GM18511 (cell line): Measurements from ENCODE around the gene RBM15B.
A peak's percentile ranks its signal among the peaks of the same experiment; 100 is the strongest.
"Not testable (repeated sequence)": the region's sequence is repeated elsewhere in the genome, so short reads cannot be mapped to it uniquely, and the experiment has no call there.

ENCODE experiments used
- ATAC-seq: cut with Tn5 transposase; IDR thresholded peaks from one replicate; pipeline ENCODE4 v1.9.1; 2021; ENCODE audit warnings: mild to moderate bottlenecking, moderate library complexity; ENCODE audit not compliant: unreplicated experiment

The RBM15B gene, protein sequence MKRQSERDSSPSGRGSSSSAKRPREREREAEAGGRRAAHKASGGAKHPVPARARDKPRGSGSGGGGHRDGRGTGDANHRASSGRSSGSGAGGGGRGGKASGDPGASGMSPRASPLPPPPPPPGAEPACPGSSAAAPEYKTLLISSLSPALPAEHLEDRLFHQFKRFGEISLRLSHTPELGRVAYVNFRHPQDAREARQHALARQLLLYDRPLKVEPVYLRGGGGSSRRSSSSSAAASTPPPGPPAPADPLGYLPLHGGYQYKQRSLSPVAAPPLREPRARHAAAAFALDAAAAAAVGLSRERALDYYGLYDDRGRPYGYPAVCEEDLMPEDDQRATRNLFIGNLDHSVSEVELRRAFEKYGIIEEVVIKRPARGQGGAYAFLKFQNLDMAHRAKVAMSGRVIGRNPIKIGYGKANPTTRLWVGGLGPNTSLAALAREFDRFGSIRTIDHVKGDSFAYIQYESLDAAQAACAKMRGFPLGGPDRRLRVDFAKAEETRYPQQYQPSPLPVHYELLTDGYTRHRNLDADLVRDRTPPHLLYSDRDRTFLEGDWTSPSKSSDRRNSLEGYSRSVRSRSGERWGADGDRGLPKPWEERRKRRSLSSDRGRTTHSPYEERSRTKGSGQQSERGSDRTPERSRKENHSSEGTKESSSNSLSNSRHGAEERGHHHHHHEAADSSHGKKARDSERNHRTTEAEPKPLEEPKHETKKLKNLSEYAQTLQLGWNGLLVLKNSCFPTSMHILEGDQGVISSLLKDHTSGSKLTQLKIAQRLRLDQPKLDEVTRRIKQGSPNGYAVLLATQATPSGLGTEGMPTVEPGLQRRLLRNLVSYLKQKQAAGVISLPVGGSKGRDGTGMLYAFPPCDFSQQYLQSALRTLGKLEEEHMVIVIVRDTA

DNA sequence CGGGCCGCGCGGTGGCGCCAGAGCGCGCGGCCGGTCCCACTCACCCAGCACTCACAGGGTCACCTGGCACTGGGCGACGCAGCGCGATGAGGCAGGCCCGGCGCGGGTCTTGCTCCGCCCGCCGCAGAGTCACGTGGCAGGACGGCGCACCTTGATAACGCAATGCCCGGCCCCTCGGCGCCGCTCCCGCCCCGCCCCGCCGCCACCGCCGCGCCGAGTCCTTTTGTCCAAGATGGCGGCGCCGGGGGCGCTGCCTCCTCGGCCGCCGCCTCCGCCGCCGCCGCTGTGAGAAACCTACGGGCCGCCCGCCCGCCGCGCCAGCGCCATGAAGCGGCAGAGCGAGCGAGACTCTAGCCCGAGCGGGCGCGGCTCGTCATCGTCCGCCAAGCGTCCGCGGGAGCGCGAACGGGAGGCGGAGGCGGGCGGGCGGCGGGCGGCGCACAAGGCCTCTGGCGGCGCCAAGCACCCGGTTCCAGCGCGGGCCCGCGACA is at the start of gene RBM15B:
RBM15B (plus strand) TSS at position 211 of the 491 bp plus-strand sequence; CDS start at position 326, 115 bp downstream.
- ATAC-seq, result peak; percentile 95

DNA sequence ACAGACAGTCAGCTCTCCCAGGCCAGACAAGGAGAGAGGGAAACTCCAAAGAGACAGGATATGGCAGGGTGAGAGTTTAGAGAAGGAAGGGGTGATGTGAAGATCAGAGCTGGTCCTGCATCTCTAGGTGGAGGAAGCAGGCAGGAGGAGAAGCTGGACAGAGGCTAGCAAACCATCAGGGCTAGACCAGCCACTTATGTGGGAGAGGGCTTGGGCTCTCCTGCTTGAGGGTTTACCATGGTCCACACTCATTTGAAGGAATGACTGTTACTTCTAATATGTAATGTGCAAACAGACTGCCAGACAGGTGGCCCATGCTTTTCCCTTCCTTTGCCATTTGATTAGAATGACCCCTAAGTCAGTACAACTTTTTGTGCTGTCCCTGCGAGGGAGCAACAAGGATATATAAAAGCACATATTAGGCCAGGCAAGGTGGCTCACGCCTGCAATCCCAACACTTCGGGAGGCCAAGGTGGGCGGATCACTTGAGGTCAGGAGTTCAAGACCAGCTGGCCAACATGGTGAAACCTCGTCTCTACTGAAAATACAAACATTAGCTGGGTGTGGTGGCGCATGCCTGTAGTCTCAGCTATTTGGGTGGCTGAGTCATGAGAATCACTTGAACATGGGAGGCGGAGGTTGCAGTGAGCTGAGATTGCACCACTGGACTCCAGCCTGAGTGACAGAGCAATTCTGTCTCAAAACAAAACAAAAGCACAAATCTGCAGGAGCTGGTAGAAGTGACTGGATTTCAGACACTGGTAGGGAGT is 47.0 kb upstream of the RBM15B start:
- ATAC-seq, result no peak

DNA sequence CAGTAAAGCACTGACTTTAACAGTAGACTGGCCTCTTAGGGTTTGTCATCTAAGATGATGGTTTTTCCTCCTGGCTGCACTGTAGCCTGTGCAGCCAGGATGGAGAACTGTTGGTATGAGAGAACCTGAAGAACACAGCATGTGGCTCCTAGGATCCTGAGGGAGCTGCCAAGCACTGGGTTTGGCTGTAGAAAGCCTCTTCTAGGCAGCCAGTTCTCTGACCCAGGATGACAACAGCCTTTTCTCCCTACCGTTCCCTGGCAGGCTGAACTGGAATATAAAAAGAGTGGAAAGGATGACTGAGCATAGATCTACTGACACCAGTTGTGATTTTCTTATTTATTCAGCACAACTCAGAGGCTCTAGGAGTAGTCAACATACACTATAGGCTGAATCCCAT is 40.3 kb upstream of the RBM15B start:
- no peak for ATAC-seq

DNA sequence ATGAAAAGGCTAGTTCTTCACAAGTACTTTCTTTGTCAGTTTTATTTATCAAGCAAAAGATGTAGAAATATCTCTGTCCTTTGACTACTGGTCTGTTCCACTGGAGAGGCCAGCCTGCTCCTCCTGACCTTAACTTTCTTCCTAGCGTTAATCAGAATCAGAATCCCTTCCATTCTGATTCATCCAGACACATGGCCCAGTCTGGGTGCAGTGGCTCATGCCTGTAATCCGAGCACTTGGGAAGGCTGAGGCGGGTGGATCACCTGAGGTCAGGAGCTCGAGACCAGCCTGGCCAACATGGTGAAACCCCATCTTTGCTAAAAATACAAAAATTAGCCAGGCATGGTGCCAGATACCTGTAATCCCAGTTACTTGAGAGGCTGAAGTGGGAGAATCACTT is 38.0 kb upstream of the RBM15B start:
- ATAC-seq, result no peak

DNA sequence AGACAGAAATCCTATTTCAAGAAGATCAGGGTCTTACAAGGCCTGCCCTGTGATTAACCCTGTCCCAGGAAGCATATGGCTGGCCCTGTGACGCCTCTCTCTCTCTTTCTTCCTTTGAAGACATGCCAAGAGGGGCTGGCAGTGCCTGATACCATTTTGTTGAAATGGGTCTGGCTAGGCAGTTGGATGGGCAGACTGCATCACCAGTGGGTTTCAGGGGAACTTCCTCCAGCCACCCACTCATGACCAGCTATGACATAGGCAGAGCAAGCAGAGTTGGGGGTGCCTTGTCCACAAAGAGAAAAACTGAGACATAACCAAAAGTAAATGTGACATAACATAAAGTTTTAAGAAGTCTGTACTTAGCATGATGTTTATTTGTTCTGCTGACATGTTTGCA is 37.4 kb upstream of the RBM15B start:
- ATAC-seq, result no peak

DNA sequence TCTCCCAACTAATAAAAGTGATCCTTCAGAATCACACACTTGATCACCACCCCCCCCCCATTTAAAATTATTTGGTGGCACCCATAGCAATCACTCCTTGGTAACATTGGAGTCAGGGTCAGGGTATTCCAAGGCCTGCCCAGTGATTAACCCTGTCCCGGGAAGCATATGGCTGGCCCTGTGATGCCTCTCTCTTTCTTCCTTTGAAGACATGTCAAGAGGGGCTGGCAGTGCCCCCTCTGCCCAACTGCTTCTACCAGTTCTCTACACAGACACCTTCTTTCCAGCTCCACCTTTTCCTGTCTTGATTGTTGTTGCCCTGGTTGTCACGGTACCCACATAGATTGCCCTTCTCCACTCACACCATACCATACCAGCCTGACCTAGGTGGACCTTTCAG is 36.9 kb upstream of the RBM15B start:
- ATAC-seq, result no peak

DNA sequence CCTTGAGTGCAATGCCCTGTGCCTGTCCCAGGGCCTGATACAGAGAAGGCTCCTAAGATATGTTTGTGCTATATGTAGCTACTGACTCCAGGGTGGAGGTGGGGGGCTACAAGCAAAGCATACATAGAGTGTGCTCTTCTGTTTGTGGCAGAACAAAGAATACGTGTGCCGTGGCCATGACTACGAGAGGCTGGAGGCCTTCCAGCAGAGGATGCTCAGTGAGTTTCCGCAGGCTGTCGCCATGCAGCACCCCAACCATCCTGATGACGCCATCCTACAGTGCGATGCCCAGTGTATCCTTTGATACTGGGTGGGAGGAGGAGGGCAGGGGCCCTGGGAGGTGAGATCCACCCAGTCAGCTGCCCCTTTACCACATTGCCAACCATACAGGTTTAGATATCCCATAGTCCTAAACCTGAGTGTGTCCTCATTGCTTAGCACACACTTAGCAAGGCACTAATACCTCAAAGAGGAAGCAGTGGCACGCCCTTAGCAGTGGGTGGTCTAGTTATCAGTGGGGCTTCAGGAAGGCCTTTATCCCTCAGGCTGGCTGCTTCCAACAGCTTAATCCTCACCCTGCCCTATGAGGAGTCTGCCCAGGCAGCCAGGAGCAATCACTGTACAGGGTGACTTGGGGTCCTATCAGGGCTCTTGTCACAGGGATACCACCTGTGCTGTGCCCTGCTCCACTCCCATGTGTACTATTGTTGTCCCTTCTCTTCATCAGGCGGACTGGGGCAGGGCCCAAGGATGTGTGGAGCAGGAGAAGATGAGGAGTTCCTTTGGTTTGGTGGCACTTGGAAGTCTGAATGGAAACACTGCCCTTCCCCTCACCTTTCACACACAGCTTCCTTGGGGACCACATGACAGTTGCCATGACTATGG is 36.1 kb upstream of the RBM15B start:
- no peak for ATAC-seq

DNA sequence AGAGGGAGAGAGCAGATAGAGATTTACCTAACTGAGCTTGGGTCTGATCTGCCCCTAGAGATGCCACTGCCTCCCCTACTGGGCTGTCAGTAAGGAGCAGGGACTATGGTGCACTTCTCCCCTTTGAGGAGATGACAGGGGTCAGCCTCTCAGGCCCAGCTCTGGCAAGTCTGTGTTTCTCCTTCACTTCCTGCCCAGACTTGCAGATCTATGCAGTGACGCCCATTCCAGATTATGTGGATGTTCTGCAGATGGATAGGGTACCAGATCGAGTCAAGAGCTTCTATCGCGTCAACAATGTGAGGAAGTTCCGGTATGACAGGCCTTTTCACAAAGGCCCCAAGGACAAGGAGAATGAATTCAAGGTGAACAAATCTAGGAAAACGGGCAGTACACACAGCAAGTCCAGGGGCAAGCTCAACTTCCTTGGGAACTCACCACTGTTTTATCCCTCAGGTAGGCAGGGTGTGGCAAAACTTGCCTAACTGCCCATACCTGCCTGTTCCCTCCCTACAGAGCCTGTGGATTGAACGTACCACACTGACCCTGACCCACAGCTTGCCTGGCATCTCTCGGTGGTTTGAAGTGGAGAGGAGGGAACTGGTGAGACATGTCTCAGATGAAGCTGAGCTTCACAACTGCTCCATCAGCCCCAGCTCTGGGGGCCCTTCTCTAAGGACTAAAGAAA is 35.0 kb upstream of the RBM15B start:
- no peak for ATAC-seq

DNA sequence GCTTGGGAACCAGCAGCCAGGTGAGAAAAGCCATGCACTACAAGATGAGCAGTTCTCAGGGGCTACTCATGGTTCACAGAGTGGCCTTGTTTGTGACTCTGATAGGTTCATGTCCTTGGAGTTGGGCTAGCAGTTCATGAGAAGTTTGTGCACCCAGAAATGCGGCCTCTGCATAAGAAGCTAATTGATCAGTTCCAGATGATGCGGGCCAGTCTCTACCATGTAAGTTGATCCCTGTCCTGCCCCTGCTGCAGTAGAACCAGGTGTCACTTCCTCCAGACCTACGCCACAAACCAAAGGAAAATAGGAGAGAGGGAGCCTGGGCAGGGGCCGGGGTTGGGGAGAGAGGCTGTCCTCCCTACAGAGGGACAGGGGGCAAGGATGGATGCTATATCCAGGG is 33.2 kb upstream of the RBM15B start:
- ATAC-seq, result no peak

DNA sequence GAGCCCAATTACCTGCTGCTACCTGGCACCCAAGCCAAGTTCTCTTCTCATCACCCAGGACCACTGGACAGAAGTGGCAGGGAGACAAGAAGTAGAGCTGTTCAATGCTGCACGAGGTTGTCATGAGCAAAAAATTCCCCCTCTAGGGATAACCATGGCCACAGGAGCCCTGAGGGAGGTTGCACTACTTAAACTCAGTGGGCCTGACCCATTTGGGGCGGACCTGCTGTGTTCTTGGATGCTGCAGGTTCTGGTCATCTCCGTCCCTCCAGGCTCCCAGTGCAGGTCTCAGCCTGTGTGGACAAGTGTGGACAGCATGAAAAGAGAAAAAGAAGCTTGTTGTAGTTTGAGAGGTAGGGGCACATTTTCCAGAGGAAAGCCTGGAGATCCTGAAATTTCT is 32.1 kb upstream of the RBM15B start:
- ATAC-seq, result no peak

DNA sequence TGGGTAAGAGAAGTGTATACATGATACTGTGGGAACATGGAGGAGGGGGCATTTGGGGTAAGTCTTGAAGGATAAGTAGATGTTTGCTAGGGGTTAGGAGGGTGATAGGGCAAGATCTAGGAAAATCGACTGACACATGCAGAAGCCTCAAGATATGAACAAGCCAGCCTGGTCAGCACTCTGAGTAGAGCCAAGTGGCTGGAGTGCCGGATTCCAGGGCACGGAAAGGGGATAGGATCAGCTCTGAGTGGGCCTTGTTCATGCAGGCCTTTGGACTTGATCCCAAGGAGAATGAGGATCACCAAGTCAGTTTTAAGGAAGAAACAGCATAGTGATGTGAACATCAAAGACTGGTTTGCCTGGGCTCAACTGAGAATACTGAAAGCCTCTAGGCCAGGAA is 30.3 kb upstream of the RBM15B start:
- ATAC-seq, result no peak

DNA sequence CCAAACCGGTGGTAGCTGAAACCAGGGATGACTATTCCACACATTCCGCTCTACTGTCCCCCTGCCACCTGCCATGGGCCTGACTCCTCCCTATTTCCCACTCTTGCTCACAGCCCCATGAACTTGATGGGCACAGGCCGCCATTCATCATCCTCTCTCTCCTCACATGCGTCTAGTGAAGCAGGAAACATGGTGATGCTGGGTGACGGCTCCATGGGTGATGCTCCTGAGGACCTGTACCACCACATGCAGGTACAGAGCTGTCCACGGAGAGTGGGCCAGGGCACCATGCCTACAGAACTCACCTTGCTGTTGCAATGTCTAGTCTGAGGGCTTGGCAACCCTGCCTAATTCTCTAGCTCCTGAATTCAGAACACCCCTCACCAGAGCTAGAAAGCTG is 29.3 kb upstream of the RBM15B start:
- ATAC-seq, result no peak

DNA sequence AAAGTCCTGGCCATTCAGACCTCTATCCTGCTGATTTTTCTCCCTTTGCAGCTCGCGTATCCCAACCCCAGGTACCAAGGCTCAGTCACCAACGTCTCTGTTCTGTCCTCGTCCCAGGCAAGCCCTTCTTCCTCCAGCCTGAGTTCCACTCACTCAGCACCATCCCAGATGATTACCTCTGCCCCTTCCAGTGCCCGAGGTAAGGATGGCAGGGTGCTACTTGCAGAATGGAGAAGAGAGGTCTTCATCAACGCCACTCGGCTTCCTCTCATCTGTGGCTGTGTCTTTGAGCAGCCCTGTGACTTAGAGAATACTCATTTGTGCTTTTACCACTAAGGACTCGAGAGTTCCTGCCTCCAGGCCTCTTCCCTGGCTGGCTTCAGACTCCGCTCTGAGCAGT is 28.6 kb upstream of the RBM15B start:
- ATAC-seq, result no peak

DNA sequence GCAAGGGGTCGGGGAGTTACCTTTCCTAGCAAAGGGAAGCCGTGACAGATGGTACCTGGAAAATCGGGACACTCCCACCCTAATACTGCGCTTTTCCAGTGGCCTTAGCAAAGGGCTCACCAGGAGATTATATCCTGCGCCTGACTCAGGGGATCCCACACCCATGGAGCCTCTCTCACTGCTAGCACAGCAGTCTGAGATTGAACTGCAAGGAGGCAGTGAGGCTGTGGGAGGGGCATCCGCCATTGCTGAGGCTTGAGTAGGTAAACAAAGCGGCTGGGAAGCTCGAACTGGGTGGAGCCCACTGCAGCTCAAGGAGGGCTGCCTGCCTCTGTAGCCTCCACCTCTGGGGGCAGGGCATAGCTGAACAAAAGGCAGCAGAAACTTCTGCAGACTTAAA is 22.8 kb upstream of the RBM15B start:
- not testable (repeated sequence) for ATAC-seq

DNA sequence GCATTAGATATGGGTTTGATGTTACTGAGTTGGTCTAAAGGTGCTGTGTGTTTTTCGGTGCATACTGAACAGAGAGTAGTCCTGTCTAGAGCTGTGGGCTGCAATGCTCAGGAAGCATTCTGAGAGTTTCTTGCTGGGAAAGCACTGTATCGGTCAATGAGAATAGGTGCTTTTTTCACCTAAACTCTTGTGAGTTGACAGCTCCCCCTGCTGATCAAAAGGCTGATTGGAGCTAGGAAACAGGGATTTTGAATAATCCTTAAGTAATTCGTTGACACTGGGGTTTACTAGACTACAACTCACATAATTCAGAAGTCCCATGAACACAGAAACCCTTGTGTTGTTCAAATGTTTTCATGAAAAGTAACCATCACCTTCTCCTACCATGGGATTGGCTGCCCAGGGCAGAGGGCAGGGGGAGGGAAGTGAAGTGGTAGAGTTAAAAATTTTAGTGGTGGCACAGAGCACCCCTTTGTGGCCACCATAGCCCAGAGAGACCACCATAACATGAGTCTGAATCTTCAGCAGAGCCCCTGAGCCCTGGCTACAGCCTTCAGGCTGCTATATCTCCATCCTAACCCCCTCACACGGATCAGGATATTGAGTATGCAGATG is 19.0 kb upstream of the RBM15B start:
- ATAC-seq, result no peak

DNA sequence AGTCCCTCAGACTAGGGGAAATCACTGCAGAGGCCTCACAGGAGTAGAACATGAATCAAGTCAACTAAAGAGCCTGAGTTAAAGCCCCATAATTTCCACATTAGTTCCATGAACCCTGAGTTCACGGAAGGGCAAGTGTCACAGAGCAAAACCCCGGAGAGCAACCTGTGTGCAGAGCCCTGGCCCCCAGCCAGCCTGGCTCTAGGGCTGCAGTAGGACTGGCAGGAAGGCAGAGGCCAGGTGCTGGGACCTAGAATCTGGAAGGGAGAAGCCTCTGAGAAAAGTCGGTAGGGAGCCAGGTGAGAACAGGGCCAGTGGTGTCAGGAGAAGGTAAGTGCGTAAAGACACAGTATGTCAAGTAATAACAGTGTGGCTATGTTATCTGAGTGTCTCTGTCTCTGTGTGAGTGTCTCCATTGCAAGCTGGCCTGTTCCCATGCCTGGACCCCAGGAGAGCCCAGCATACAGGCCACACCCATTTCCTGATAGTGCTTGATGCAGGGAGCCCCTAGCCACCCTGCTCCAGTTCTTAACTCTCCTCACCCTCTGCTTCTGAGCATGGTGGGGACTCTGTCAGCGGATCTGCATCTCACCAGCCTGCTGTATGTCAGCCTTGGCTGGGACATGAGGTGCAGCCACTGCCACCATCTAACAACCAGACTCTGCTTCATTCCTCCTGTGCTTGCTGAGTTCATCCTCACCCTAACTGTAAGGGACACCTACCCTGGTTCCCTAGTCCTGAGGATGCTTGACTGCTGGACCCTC is 17.2 kb upstream of the RBM15B start:
- no peak for ATAC-seq

DNA sequence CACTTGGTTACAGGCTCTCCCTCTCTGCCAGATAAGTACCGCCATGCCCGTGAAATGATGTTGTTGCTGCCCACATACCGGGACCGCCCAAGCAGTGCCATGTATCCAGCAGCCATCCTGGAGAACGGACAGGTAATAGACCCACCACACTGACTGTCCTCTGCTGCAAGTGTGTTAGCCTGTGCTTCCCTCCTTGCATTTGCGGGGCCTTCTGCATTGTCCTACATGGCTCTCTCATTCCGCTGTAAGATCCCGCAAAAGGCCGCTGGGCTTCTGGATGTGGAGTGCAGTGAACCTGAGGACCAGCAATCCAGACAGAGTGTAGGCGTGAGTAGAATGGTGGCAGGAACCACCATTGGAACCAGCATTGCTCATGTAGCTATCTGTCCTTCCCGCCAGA is 16.6 kb upstream of the RBM15B start:
- ATAC-seq, result no peak

DNA sequence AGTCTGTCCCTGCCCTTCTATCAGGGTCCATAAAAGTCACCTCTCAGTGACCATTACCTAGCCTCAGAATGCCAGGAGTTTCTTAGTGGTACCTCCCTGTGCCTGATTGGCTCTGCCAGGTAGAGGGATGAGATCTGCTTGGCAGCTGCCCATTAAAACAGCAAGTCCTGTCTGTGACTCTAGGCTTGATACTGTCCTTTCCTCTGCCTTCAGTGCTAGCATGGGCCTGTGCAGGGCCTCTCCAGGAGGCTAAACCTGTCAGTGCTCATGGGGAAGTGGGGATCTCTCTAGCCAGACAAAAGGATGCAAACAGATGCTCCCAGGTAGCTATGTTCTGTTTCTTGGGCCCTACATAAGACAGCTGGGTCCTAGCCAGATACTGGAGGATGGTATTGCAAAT is 15.9 kb upstream of the RBM15B start:
- ATAC-seq, result no peak
